WTC11 (cell line): ENCODE results near the gene SMAD6. TPM values are rescaled to one million over a fixed set of nuclear protein-coding genes. Genes with fewer than 3 reads are reported as not detected.

Experiments
- ATF1 ChIP-seq: sonication (generic); formaldehyde crosslinking; IDR thresholded peaks from 2 replicates; pipeline ENCODE4 v1.8.1; 2023; ENCODE audit warnings: mild to moderate bottlenecking, moderate library complexity, missing genetic modification reagents
- CREM ChIP-seq: sonication (generic); formaldehyde crosslinking; IDR thresholded peaks from 2 replicates; pipeline ENCODE4 v1.8.1; 2022; ENCODE audit warnings: mild to moderate bottlenecking, missing genetic modification reagents, moderate library complexity
- ELF4 ChIP-seq: sonication (generic); formaldehyde crosslinking; IDR thresholded peaks from 2 replicates; pipeline ENCODE4 v1.8.1; 2022; ENCODE audit warnings: low read depth, mild to moderate bottlenecking, moderate library complexity, missing genetic modification reagents
- ERG ChIP-seq: fragments of 250-450 bp; sonication (Bioruptor Pico); IDR thresholded peaks from 2 replicates; pipeline ENCODE4 v1.8.0; 2021; ENCODE audit warnings: mild to moderate bottlenecking
- GABPB1 ChIP-seq: sonication (generic); formaldehyde crosslinking; IDR thresholded peaks from 2 replicates; pipeline ENCODE4 v1.8.1; 2023; ENCODE audit warnings: mild to moderate bottlenecking, missing genetic modification reagents
- MAX ChIP-seq: sonication (generic); formaldehyde crosslinking; IDR thresholded peaks from 2 replicates; pipeline ENCODE4 v1.8.0; 2022; ENCODE audit warnings: mild to moderate bottlenecking, missing genetic modification reagents
- MYBL2 ChIP-seq: sonication (generic); formaldehyde crosslinking; IDR thresholded peaks from 2 replicates; pipeline ENCODE4 v1.8.1; 2023; ENCODE audit warnings: mild to moderate bottlenecking, moderate library complexity, missing genetic modification reagents
- OVOL2 ChIP-seq: fragments of 250-450 bp; sonication (Bioruptor Pico); IDR thresholded peaks from 2 replicates; pipeline ENCODE4 v1.9.0; 2021; ENCODE audit warnings: mild to moderate bottlenecking, borderline replicate concordance
- SMAD4 ChIP-seq: sonication (generic); formaldehyde crosslinking; IDR thresholded peaks from 2 replicates; pipeline ENCODE4 v1.8.0; 2022; ENCODE audit warnings: mild to moderate bottlenecking, missing genetic modification reagents
- SOX15 ChIP-seq: fragments of 250-450 bp; sonication (Bioruptor Pico); IDR thresholded peaks from 2 replicates; pipeline ENCODE4 v1.9.0; 2021; ENCODE audit warnings: mild to moderate bottlenecking
- STAT6 ChIP-seq: sonication (generic); formaldehyde crosslinking; conservative IDR thresholded peaks from 2 replicates; pipeline ENCODE4 v1.8.1; 2023; ENCODE audit warnings: mild to moderate bottlenecking, low read depth, missing genetic modification reagents, moderate library complexity
- TP53 ChIP-seq: sonication (generic); formaldehyde crosslinking; IDR thresholded peaks from 2 replicates; pipeline ENCODE4 v1.8.1; 2023; ENCODE audit warnings: mild to moderate bottlenecking, missing genetic modification reagents
- ZBTB21 ChIP-seq: sonication (generic); formaldehyde crosslinking; IDR thresholded peaks from 2 replicates; pipeline ENCODE4 v1.8.1; 2023; ENCODE audit warnings: mild to moderate bottlenecking, missing genetic modification reagents, borderline replicate concordance
- ZNF263 ChIP-seq: sonication (generic); formaldehyde crosslinking; IDR thresholded peaks from 2 replicates; pipeline ENCODE4 v1.8.1; 2022; ENCODE audit warnings: low read depth, mild to moderate bottlenecking, moderate library complexity, missing genetic modification reagents
- ZNF281 ChIP-seq: sonication (generic); formaldehyde crosslinking; IDR thresholded peaks from 2 replicates; pipeline ENCODE4 v1.8.0; 2023; ENCODE audit warnings: mild to moderate bottlenecking, missing genetic modification reagents
- ZNF317 ChIP-seq: sonication (generic); formaldehyde crosslinking; IDR thresholded peaks from 2 replicates; pipeline ENCODE4 v1.8.1; 2023; ENCODE audit warnings: low read depth, mild to moderate bottlenecking, moderate library complexity, missing genetic modification reagents, borderline replicate concordance
- ZNF425 ChIP-seq: fragments of 250-450 bp; sonication (Bioruptor Pico); conservative IDR thresholded peaks from 2 replicates; pipeline ENCODE4 v1.9.0; 2021; ENCODE audit warnings: mild to moderate bottlenecking
- ZNF512 ChIP-seq: sonication (generic); formaldehyde crosslinking; IDR thresholded peaks from 2 replicates; pipeline ENCODE4 v1.8.1; 2022; ENCODE audit warnings: missing genetic modification reagents, borderline replicate concordance
- total RNA-seq: library from RNA; stranded (reverse); gene quantifications from 3 replicates; pipeline ENCODE4 v1.2.3, GENCODE V29; 2021
- TF ChIP-seq, protein P1 (sequence below): sonication (generic); formaldehyde crosslinking; IDR thresholded peaks from 2 replicates; pipeline ENCODE4 v1.8.0; 2023; ENCODE audit warnings: missing genetic modification reagents, mild to moderate bottlenecking, borderline replicate concordance
- TF ChIP-seq, protein P2 (sequence below): sonication (generic); formaldehyde crosslinking; IDR thresholded peaks from 2 replicates; pipeline ENCODE4 v1.8.0; 2022; ENCODE audit warnings: mild to moderate bottlenecking, missing genetic modification reagents

SMAD6 gene
- total RNA-seq, 1 experiment from 2014 or later: 13.9 TPM

DNA sequence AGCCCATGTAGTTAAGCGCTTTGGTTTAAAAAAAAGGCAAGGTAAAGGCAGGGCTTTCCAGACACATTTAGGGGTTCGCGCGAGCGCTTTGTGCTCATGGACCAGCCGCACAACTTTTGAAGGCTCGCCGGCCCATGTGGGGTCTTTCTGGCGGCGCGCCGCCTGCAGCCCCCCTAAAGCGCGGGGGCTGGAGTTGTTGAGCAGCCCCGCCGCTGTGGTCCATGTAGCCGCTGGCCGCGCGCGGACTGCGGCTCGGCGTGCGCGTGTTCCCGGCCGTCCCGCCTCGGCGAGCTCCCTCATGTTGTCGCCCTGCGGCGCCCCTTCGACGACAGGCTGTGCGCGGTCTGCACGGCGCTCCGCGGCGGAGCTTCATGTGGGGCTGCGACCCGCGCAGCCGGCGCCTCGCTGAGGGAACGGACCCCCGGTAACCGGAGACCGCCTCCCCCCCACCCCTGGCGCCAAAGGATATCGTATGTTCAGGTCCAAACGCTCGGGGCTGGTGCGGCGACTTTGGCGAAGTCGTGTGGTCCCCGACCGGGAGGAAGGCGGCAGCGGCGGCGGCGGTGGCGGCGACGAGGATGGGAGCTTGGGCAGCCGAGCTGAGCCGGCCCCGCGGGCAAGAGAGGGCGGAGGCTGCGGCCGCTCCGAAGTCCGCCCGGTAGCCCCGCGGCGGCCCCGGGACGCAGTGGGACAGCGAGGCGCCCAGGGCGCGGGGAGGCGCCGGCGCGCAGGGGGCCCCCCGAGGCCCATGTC is 927 bp downstream of the SMAD6 start (continued):
- TF ChIP-seq ZNF281 (CRISPR knock-in tag): no peak
- peak; percentile 56; the same call in 1 of the 2 replicates for TF ChIP-seq MAX (CRISPR knock-in tag)
- TF ChIP-seq, protein P1, sequence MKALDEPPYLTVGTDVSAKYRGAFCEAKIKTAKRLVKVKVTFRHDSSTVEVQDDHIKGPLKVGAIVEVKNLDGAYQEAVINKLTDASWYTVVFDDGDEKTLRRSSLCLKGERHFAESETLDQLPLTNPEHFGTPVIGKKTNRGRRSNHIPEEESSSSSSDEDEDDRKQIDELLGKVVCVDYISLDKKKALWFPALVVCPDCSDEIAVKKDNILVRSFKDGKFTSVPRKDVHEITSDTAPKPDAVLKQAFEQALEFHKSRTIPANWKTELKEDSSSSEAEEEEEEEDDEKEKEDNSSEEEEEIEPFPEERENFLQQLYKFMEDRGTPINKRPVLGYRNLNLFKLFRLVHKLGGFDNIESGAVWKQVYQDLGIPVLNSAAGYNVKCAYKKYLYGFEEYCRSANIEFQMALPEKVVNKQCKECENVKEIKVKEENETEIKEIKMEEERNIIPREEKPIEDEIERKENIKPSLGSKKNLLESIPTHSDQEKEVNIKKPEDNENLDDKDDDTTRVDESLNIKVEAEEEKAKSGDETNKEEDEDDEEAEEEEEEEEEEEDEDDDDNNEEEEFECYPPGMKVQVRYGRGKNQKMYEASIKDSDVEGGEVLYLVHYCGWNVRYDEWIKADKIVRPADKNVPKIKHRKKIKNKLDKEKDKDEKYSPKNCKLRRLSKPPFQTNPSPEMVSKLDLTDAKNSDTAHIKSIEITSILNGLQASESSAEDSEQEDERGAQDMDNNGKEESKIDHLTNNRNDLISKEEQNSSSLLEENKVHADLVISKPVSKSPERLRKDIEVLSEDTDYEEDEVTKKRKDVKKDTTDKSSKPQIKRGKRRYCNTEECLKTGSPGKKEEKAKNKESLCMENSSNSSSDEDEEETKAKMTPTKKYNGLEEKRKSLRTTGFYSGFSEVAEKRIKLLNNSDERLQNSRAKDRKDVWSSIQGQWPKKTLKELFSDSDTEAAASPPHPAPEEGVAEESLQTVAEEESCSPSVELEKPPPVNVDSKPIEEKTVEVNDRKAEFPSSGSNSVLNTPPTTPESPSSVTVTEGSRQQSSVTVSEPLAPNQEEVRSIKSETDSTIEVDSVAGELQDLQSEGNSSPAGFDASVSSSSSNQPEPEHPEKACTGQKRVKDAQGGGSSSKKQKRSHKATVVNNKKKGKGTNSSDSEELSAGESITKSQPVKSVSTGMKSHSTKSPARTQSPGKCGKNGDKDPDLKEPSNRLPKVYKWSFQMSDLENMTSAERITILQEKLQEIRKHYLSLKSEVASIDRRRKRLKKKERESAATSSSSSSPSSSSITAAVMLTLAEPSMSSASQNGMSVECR (CRISPR knock-in tag): no peak
- no peak for TF ChIP-seq ATF1 (CRISPR knock-in tag)
- TF ChIP-seq ZNF425 (CRISPR knock-in tag): no peak
- no peak for TF ChIP-seq GABPB1 (CRISPR knock-in tag)
- no peak for TF ChIP-seq ERG
- TF ChIP-seq SMAD4 (CRISPR knock-in tag): no peak
- no peak for TF ChIP-seq SOX15 (CRISPR knock-in tag)
- 0 out of 2 replicates have a peak, but pooled peaks have one; percentile 37 for TF ChIP-seq ZNF317 (CRISPR knock-in tag)
- TF ChIP-seq TP53 (CRISPR knock-in tag): peak; percentile 29; the same call in 1 of the 2 replicates
- TF ChIP-seq CREM (CRISPR knock-in tag): no peak
- TF ChIP-seq MYBL2 (CRISPR knock-in tag): peak; percentile 76; the same call in 1 of the 2 replicates
- no peak for TF ChIP-seq STAT6
- TF ChIP-seq ZNF263: no peak
- TF ChIP-seq, protein P2, sequence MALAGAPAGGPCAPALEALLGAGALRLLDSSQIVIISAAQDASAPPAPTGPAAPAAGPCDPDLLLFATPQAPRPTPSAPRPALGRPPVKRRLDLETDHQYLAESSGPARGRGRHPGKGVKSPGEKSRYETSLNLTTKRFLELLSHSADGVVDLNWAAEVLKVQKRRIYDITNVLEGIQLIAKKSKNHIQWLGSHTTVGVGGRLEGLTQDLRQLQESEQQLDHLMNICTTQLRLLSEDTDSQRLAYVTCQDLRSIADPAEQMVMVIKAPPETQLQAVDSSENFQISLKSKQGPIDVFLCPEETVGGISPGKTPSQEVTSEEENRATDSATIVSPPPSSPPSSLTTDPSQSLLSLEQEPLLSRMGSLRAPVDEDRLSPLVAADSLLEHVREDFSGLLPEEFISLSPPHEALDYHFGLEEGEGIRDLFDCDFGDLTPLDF: no peak
- no peak for TF ChIP-seq OVOL2 (CRISPR knock-in tag)
- no peak for TF ChIP-seq ZBTB21 (CRISPR knock-in tag)
- 0 out of 2 replicates have a peak, but pooled peaks have one; percentile 39 for TF ChIP-seq ZNF512
- TF ChIP-seq ELF4 (CRISPR knock-in tag): peak; percentile 56; the same call in 1 of the 2 replicates
